Smooth muscle cell (in vitro differentiated cells): ENCODE results near the gene KRT6C. TPM values are rescaled to one million over a fixed set of nuclear protein-coding genes. Genes with fewer than 3 reads are reported as not detected.

Experiments used
- DNase-seq: peaks from one replicate; lab custom pipeline; 2025; ENCODE audit not compliant: unreplicated experiment; lab: John Stamatoyannopoulos, UW
- H2AFZ ChIP-seq: fragments of 200-600 bp; sonication (generic); 2 replicates; pipeline ENCODE4 v1.6.0; 2016; ENCODE audit warnings: antibody characterized with exemption, low read depth, mild to moderate bottlenecking
- H3F3A ChIP-seq: fragments of 200-600 bp; sonication (generic); 2 replicates; pipeline ENCODE4 v1.6.0; 2017; ENCODE audit warnings: antibody characterized with exemption, low read depth
- H3K27ac ChIP-seq: fragments of 200-600 bp; sonication (generic); 2 replicates; pipeline ENCODE4 v1.5.1; 2016; ENCODE audit warnings: low read depth, mild to moderate bottlenecking
- H3K27me3 ChIP-seq: fragments of 200-600 bp; sonication (generic); 2 replicates; pipeline ENCODE4 v1.6.1; 2016; ENCODE audit warnings: low read depth, mild to moderate bottlenecking
- H3K36me3 ChIP-seq: fragments of 200-600 bp; sonication (generic); 2 replicates; pipeline ENCODE4 v1.5.1; 2016; ENCODE audit warnings: low read depth
- H3K4me1 ChIP-seq: fragments of 200-600 bp; sonication (generic); 2 replicates; pipeline ENCODE4 v1.5.1; 2016; ENCODE audit warnings: low read depth
- H3K4me2 ChIP-seq: fragments of 200-600 bp; sonication (generic); 2 replicates; pipeline ENCODE4 v1.6.0; 2016; ENCODE audit warnings: mild to moderate bottlenecking
- H3K4me3 ChIP-seq: fragments of 200-600 bp; sonication (generic); 2 replicates; pipeline ENCODE4 v1.5.1; 2016; ENCODE audit warnings: mild to moderate bottlenecking
- H3K79me2 ChIP-seq: fragments of 200-600 bp; sonication (generic); 2 replicates; pipeline ENCODE4 v1.6.0; 2016; ENCODE audit warnings: low read depth, mild to moderate bottlenecking
- H3K9ac ChIP-seq: fragments of 200-600 bp; sonication (generic); 2 replicates; pipeline ENCODE4 v1.6.0; 2016; ENCODE audit warnings: low read depth
- H3K9me3 ChIP-seq: fragments of 200-600 bp; sonication (generic); replicated peaks from 2 replicates; pipeline ENCODE4 v1.5.1; 2016; ENCODE audit warnings: low read depth
- H4K20me1 ChIP-seq: fragments of 200-600 bp; sonication (generic); 2 replicates; pipeline ENCODE4 v1.6.0; 2016; ENCODE audit warnings: low read depth
- WGBS: methylation state at CpG from one replicate; pipeline ENCODE4 v1.1.7; 2016; ENCODE audit warnings: low lambda C conversion rate; 5-methylcytosine and 5-hydroxymethylcytosine counted together
- polyA plus RNA-seq: library from polyadenylated mRNA; unstranded; fragments of >200 nt; fragmentation: Nextera tagmentation; extraction: Ambion mirVana; gene quantifications from 2 replicates; pipeline ENCODE4 v1.2.1, GENCODE V29; 2016
- total RNA-seq: library from RNA; depleted of rRNA; stranded (reverse); fragments of >200 nt; gene quantifications from 2 replicates; pipeline ENCODE4 v1.2.3, GENCODE V29; 2014
- TF ChIP-seq, protein P1 (sequence below): fragments of 200-600 bp; sonication (generic); IDR thresholded peaks from 2 replicates; pipeline ENCODE4 v1.5.1; 2017; ENCODE audit warnings: borderline replicate concordance, mild to moderate bottlenecking, antibody characterized with exemption; ENCODE audit not compliant: insufficient read depth, poor library complexity, severe bottlenecking

The KRT6C gene
- total and polyA plus RNA-seq, 2 experiments from 2014 or later: 22.0 to 32.6 TPM

DNA sequence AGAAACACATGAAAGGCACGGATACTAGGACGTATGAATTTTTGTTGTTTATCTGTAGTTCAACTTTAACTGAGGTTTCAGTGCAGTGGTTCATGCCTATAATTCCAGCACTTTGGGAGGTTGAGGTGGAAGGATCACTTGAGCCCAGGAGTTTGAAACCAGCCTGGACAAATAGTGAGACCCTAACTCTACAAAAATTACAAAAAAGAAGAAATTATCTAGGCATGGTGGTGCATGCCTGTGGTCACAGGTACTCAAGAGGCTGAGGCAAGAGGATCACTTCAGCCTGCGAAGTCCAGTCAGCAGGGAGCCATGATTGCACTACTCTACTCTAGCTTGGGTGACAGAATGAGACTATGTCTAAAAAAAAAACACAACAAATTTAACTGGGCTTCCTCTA, 29.6 kb downstream of the KRT6C start:
- no peak overlapping the region for H2AFZ ChIP-seq
- H3K9me3 ChIP-seq: no peaks in the 10 kb centered on the region
- no peak overlapping the region for H3K4me3 ChIP-seq
- no peaks in the 10 kb centered on the region for H4K20me1 ChIP-seq
- peaks cover 5% of the 10 kb centered on the region for H3K27me3 ChIP-seq
- no peak overlapping the region for H3K9ac ChIP-seq
- DNase-seq: no peak
- H3K4me1 ChIP-seq: peaks cover 26% of the 10 kb centered on the region
- peaks cover 7% of the 10 kb centered on the region for H3F3A ChIP-seq
- H3K4me2 ChIP-seq: no peak overlapping the region
- H3K79me2 ChIP-seq: no peaks in the 10 kb centered on the region
- 97% methylated on average over 3 of the region's 3 CpGs for WGBS
- no peaks in the 10 kb centered on the region for H3K36me3 ChIP-seq
- no peak overlapping the region for H3K27ac ChIP-seq
- TF ChIP-seq, protein P1, sequence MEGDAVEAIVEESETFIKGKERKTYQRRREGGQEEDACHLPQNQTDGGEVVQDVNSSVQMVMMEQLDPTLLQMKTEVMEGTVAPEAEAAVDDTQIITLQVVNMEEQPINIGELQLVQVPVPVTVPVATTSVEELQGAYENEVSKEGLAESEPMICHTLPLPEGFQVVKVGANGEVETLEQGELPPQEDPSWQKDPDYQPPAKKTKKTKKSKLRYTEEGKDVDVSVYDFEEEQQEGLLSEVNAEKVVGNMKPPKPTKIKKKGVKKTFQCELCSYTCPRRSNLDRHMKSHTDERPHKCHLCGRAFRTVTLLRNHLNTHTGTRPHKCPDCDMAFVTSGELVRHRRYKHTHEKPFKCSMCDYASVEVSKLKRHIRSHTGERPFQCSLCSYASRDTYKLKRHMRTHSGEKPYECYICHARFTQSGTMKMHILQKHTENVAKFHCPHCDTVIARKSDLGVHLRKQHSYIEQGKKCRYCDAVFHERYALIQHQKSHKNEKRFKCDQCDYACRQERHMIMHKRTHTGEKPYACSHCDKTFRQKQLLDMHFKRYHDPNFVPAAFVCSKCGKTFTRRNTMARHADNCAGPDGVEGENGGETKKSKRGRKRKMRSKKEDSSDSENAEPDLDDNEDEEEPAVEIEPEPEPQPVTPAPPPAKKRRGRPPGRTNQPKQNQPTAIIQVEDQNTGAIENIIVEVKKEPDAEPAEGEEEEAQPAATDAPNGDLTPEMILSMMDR: no peak

DNA sequence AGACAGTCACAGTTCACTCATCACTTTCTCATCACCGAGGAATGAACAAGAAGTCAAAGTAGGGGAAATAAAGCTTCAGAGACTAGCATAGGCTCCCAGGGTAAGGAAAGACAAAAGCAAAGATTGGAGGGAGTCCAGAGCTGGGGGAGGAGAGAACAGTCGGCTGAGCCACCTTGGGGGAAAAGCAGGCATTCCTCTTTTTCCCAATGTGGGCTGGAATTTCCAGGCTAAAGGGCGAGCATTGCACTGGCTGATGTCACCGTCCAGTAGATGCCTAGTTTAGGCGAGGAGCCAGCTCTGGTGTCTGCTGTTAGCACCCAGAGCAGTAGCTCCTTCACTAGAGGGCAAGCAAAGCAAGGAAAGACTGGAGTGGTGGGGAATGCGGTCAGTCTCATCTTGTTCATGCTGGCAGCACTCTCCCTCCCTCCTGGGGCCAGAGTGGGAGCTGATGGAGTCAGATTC, 31.0 kb downstream of the KRT6C start:
- H3K27me3 ChIP-seq: no peaks in the 10 kb centered on the region
- no peaks in the 10 kb centered on the region for H3K36me3 ChIP-seq
- peaks cover 26% of the 10 kb centered on the region for H3K4me1 ChIP-seq
- no peaks in the 10 kb centered on the region for H4K20me1 ChIP-seq
- no peak overlapping the region for H3K4me3 ChIP-seq
- peaks cover 7% of the 10 kb centered on the region for H3F3A ChIP-seq
- peak overlapping the region; percentile 49 for H3K4me2 ChIP-seq
- no peak overlapping the region for H2AFZ ChIP-seq
- TF ChIP-seq, protein P1: no peak
- H3K9me3 ChIP-seq: no peaks in the 10 kb centered on the region
- H3K27ac ChIP-seq: peak overlapping the region; percentile 95
- peak overlapping the region; percentile 84 for H3K9ac ChIP-seq
- 15% methylated on average over 6 of the region's 6 CpGs for WGBS
- no peaks in the 10 kb centered on the region for H3K79me2 ChIP-seq
- DNase-seq: no peak

DNA sequence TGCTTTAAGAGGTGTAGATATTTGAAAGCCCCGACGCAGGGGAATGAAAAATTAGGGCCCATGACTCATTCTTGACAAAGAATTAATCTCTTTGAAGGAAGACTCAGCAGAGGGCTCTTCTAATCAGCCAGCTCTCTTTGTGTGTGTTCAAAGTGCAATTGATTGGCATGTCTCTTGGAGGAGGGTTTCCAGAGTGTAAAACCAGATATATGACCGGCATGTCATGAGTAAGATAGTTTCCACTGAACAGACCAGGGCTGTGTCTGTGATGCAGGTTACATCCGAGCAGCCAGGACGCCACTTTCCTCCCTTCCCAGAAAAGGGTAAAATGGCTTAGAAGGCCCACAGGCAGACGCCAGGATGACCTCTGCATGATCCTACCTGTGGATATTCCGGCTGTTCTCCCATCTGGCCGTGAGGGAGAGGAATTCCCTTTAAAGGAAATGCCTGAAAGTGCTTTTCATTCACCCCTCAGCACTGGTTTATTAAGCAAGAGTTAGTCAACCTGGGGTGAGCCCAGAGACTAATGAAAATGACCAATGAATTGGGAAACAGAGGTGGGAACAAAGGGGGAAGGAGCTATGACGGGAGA, 32.2 kb downstream of the KRT6C start:
- H3K9me3 ChIP-seq: no peaks in the 10 kb centered on the region
- H3K9ac ChIP-seq: peak overlapping the region; percentile 84
- no peaks in the 10 kb centered on the region for H3K79me2 ChIP-seq
- H3K36me3 ChIP-seq: no peaks in the 10 kb centered on the region
- peak overlapping the region; percentile 49 for H3K4me2 ChIP-seq
- DNase-seq: no peak
- no peaks in the 10 kb centered on the region for H4K20me1 ChIP-seq
- TF ChIP-seq, protein P1: no peak
- no peak overlapping the region for H3K4me3 ChIP-seq
- 29% methylated on average over 9 of the region's 9 CpGs for WGBS
- H3K27me3 ChIP-seq: no peaks in the 10 kb centered on the region
- no peak overlapping the region for H2AFZ ChIP-seq
- peak overlapping the region; percentile 95 for H3K27ac ChIP-seq
- H3K4me1 ChIP-seq: peaks cover 26% of the 10 kb centered on the region
- H3F3A ChIP-seq: peaks cover 11% of the 10 kb centered on the region

DNA sequence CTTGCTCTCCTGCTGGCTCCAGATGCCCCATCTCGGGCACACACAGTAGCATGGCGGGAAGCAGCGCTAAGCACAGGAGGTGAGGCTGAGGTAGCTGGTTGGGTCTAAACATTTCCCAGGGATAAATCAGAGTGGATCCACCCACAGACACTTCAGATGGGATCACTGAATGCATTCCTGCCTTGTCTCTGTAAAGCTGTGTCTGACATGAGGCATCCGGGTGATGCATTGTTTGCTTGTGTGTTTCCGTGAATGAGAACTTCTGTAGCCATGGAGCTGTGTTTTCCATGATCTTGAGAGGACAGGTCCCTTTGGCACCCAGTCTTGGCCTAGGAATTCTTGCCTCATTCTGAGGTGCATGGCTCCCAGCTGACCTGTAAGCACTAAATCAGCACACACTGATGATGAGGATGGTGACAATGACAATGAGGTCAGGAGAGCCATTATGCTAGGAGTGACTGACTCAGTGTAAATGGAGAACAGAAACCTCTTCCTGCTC, 32.7 kb downstream of the KRT6C start:
- Histone ChIP-seq H3K9ac (peak overlapping the region; percentile 84), H4K20me1 (no peaks in the 10 kb centered on the region), H3K4me2 (peak overlapping the region; percentile 49), H3K79me2 (no peaks in the 10 kb centered on the region), H3K36me3 (no peaks in the 10 kb centered on the region), H3K4me1 (peaks cover 26% of the 10 kb centered on the region), H3K27ac (peak overlapping the region; percentile 95), H3K27me3 (no peaks in the 10 kb centered on the region), H3K9me3 (no peaks in the 10 kb centered on the region), H2AFZ (no peak overlapping the region), H3F3A (peaks cover 14% of the 10 kb centered on the region), H3K4me3 (no peak overlapping the region)
- no peak for DNase-seq
- WGBS: 52% methylated on average over 5 of the region's 5 CpGs
- TF ChIP-seq, protein P1: no peak
